K562 (cell line): ENCODE data around the gene NEK1. TPM values are rescaled to one million over a fixed set of nuclear protein-coding genes. Genes with fewer than 3 reads are reported as not detected.

Source experiments
- ATAC-seq: fragments of 200-7000 bp; cut with Tn5 transposase; 3 replicates; pipeline ENCODE4 v1.9.1; 2020; ENCODE audit warnings: moderate library complexity
- BruUV-seq: library from RNA; stranded (reverse); fragments of 400-500 nt; replicated peaks from 2 replicates; lab custom pipeline; 2021; lab: Mats Ljungman, UMichigan
- CTCF ChIA-PET: fragments of 300-600 bp; formaldehyde crosslinking; extraction: SDS; loops from one replicate; lab custom pipeline; 2021; ENCODE audit warnings: low intra/inter-chr PET ratio; lab: Yijun Ruan, JAX
- POLR2A ChIA-PET: fragments of 300-600, 350-650 bp; sonication (Branson Sonifier 250); formaldehyde crosslinking; extraction: SDS; loops from one replicate; lab custom pipeline; 2021; ENCODE audit warnings: antibody characterized with exemption, inconsistent platforms; lab: Yijun Ruan, JAX
- DNase-seq, 4 experiments: peaks; one replicate each; pipeline versions ENCODE4 v3.0.0 to v3.0.0-alpha.2; 2011 to 2018; ENCODE audit warnings: low spot score in 3 of 4, mixed read lengths in 3 of 4; ENCODE audit errors: extremely low read depth in 1 of 4
- FAIRE-seq: peaks from 2 replicates; lab custom pipeline; 2011; peaks lifted over from hg19 to GRCh38; lab: Jason Lieb, UNC
- H2AFZ ChIP-seq: 2 replicates; pipeline ENCODE4 v1.6.0; 2011; ENCODE audit warnings: low read depth, low read length, control low read depth, inconsistent platforms
- H3K27ac ChIP-seq: fragments of 200-600 bp; 3 replicates; pipeline ENCODE4 v1.8.0; 2011; ENCODE audit warnings: low read depth, mild to moderate bottlenecking, control low read depth, inconsistent platforms, low read length, moderate library complexity, mixed read lengths; ENCODE audit errors: extremely low read depth
- H3K27me3 ChIP-seq, 2 experiments: fragments of 300-600 bp in 1 of 2; 2 replicates in 1 of 2; 3 replicates in 1 of 2; pipeline versions ENCODE4 v1.6.0 to v1.8.0; 2011; ENCODE audit warnings: inconsistent platforms in 2 of 2, low read length in 2 of 2, mild to moderate bottlenecking in 1 of 2, mixed read lengths in 1 of 2, moderate library complexity in 1 of 2; ENCODE audit not compliant: control insufficient read depth in 2 of 2, insufficient read depth in 2 of 2
- H3K36me3 ChIP-seq: fragments of 300-600 bp; 3 replicates; pipeline ENCODE4 v1.8.0; 2011; ENCODE audit warnings: mild to moderate bottlenecking, low read length, inconsistent platforms; ENCODE audit not compliant: control insufficient read depth, insufficient read depth
- H3K4me1 ChIP-seq, 2 experiments: fragments of 200-600 bp in 1 of 2; replicated peaks in 1 of 2; 2 replicates in 1 of 2; 3 replicates in 1 of 2; pipeline versions ENCODE4 v1.5.1 to v1.8.0; 2011; ENCODE audit warnings: inconsistent platforms in 2 of 2, low read length in 2 of 2, mild to moderate bottlenecking in 1 of 2, mixed read lengths in 1 of 2, moderate library complexity in 1 of 2; ENCODE audit not compliant: control insufficient read depth in 2 of 2, insufficient read depth in 2 of 2
- H3K4me2 ChIP-seq: 2 replicates; pipeline ENCODE4 v1.6.1; 2011; ENCODE audit warnings: low read length, control low read depth, inconsistent platforms, mixed read lengths; ENCODE audit not compliant: insufficient read depth
- H3K4me3 ChIP-seq: fragments of 200-600 bp; sonication (generic), shearing (Covaris generic); 2 replicates; pipeline ENCODE4 v1.5.1; 2016; ENCODE audit warnings: control low read depth, inconsistent platforms
- H3K79me2 ChIP-seq: fragments of 200-600 bp; 3 replicates; pipeline ENCODE4 v1.8.0; 2011; ENCODE audit warnings: low read length, inconsistent platforms; ENCODE audit not compliant: control insufficient read depth, insufficient read depth
- H3K9ac ChIP-seq, 2 experiments: 2 replicates each; pipeline versions ENCODE4 v1.6.0 to v1.6.1; 2011; ENCODE audit warnings: low read depth in 2 of 2, low read length in 2 of 2, control low read depth in 1 of 2, inconsistent platforms in 1 of 2, mild to moderate bottlenecking in 1 of 2, mixed read lengths in 1 of 2; ENCODE audit not compliant: insufficient read depth in 1 of 2
- H3K9me1 ChIP-seq: one replicate; pipeline ENCODE4 v1.6.0; 2011; ENCODE audit warnings: inconsistent platforms, mild to moderate bottlenecking, low read length, moderate library complexity; ENCODE audit not compliant: control insufficient read depth, insufficient read depth
- H3K9me3 ChIP-seq: replicated peaks from 2 replicates; pipeline ENCODE4 v1.5.1; 2011; ENCODE audit warnings: low read depth, low read length, inconsistent platforms; ENCODE audit not compliant: control insufficient read depth, insufficient read depth
- H4K20me1 ChIP-seq: replicated peaks from 2 replicates; pipeline ENCODE4 v1.6.1; 2011; ENCODE audit warnings: low read length, inconsistent platforms, mixed read lengths; ENCODE audit not compliant: control insufficient read depth, insufficient read depth
- CBFA2T3 ChIP-seq: fragments of 450-650 bp; IDR thresholded peaks from 2 replicates; pipeline ENCODE4 v1.6.1; 2017
- ILK ChIP-seq: fragments of 450-650 bp; IDR thresholded peaks from 2 replicates; pipeline ENCODE4 v1.6.1; 2016; ENCODE audit warnings: missing genetic modification characterization, low read depth, mild to moderate bottlenecking, missing compliant biosample characterization, moderate library complexity, borderline replicate concordance
- SMARCA5 ChIP-seq: fragments of 450-650 bp; IDR thresholded peaks from 2 replicates; pipeline ENCODE4 v1.6.1; 2016
- WGBS: fragments of 100-300 bp; shearing (Covaris generic); methylation state at CpG from one replicate; pipeline ENCODE4 v1.1.6; 2016; ENCODE audit warnings: low coverage, mixed read lengths; ENCODE audit not compliant: insufficient coverage; ENCODE audit errors: missing lambda C conversion rate; 5-methylcytosine and 5-hydroxymethylcytosine counted together
- in situ Hi-C: fragments of 300-500 bp; cut with MboI; formaldehyde crosslinking; loops from 4 replicates; pipeline ENCODE4 v1.15.0; 2018; ENCODE audit warnings: inconsistent platforms, mixed read lengths
- intact Hi-C: fragments of 100-400 bp; cut with micrococcal nuclease; formaldehyde crosslinking; loops from 2 replicates; pipeline ENCODE4 v1.14.2; 2022
- polyA plus RNA-seq, 8 experiments: library from polyadenylated mRNA; depleted of rRNA in 4 of 8; stranded (reverse) in 5 of 8; unstranded in 3 of 8; fragments of >200 nt; fragmentation: Nextera tagmentation in 2 of 8; fragmentation: Illumina TruSeq in 1 of 8; extraction: Ambion mirVana in 2 of 8; extraction: Trizol in 1 of 8; gene quantifications; 2 replicates each; pipeline versions ENCODE4 v1.2.1 to v1.2.3, GENCODE V29; 2011 to 2014; ENCODE audit warnings: inconsistent platforms in 1 of 8, missing spikeins in 1 of 8
- total RNA-seq, 7 experiments: library from RNA; depleted of rRNA in 6 of 7; stranded (reverse); fragments of >200 nt in 6 of 7; fragmentation: Illumina TruSeq in 2 of 7; extraction: Trizol in 2 of 7; gene quantifications; 2 replicates each; pipeline versions ENCODE4 v1.2.1 to v1.2.3, GENCODE V29; 2011 to 2021; ENCODE audit warnings: low replicate concordance in 1 of 7
- TF ChIP-seq, protein P1 (sequence below): fragments of 450-650 bp; IDR thresholded peaks from 2 replicates; pipeline ENCODE4 v1.6.1; 2017; ENCODE audit warnings: antibody characterized with exemption, mild to moderate bottlenecking
- TF ChIP-seq, protein P2 (sequence below): fragments of 200-800 bp; sonication (Bioruptor generic); IDR thresholded peaks from 2 replicates; pipeline ENCODE4 v1.6.1; 2017; ENCODE audit warnings: missing genetic modification characterization, missing compliant biosample characterization

Gene NEK1
- total and polyA plus RNA-seq, 9 of the 15 experiments (the other 6 are each of a cell fraction or from before 2014, with no cell fraction given): 6.2 to 15.7 (median 10.3) TPM

DNA sequence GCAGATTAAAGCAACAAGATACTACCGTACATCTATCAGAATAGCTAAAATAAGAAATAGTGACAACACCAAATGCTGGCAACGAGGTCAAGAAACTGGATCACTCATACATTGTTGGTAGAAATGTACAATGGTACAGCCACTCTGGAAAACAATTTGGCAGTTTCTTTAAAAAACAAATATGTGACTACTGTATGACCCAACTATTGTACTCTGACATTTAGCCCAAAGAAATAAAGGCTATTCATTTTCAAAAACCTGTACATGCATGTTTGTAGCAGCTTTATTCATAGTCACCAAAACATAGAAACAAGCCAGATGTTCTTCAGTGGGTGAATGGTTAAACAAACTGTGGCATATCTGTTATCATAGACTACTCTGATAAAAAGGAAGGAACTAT lies 16.2 kb upstream of the NEK1 start:
- intact Hi-C loops (no loop called here), in situ Hi-C loops (no loop called here)
- H3K27me3 ChIP-seq: no peaks in the 10 kb centered on the region
- TF ChIP-seq ILK (tag) (no peak), SMARCA5 (no peak), CBFA2T3 (0 out of 2 replicates have a peak, but pooled peaks have one; percentile 3)
- TF ChIP-seq, protein P1, sequence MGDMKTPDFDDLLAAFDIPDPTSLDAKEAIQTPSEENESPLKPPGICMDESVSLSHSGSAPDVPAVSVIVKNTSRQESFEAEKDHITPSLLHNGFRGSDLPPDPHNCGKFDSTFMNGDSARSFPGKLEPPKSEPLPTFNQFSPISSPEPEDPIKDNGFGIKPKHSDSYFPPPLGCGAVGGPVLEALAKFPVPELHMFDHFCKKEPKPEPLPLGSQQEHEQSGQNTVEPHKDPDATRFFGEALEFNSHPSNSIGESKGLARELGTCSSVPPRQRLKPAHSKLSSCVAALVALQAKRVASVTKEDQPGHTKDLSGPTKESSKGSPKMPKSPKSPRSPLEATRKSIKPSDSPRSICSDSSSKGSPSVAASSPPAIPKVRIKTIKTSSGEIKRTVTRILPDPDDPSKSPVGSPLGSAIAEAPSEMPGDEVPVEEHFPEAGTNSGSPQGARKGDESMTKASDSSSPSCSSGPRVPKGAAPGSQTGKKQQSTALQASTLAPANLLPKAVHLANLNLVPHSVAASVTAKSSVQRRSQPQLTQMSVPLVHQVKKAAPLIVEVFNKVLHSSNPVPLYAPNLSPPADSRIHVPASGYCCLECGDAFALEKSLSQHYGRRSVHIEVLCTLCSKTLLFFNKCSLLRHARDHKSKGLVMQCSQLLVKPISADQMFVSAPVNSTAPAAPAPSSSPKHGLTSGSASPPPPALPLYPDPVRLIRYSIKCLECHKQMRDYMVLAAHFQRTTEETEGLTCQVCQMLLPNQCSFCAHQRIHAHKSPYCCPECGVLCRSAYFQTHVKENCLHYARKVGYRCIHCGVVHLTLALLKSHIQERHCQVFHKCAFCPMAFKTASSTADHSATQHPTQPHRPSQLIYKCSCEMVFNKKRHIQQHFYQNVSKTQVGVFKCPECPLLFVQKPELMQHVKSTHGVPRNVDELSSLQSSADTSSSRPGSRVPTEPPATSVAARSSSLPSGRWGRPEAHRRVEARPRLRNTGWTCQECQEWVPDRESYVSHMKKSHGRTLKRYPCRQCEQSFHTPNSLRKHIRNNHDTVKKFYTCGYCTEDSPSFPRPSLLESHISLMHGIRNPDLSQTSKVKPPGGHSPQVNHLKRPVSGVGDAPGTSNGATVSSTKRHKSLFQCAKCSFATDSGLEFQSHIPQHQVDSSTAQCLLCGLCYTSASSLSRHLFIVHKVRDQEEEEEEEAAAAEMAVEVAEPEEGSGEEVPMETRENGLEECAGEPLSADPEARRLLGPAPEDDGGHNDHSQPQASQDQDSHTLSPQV: 0 out of 2 replicates have a peak, but pooled peaks have one; percentile 21
- TF ChIP-seq, protein P2, sequence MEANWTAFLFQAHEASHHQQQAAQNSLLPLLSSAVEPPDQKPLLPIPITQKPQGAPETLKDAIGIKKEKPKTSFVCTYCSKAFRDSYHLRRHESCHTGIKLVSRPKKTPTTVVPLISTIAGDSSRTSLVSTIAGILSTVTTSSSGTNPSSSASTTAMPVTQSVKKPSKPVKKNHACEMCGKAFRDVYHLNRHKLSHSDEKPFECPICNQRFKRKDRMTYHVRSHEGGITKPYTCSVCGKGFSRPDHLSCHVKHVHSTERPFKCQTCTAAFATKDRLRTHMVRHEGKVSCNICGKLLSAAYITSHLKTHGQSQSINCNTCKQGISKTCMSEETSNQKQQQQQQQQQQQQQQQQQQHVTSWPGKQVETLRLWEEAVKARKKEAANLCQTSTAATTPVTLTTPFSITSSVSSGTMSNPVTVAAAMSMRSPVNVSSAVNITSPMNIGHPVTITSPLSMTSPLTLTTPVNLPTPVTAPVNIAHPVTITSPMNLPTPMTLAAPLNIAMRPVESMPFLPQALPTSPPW (CRISPR knock-in tag): no peak
- POLR2A ChIA-PET: interaction anchor here (4.9 kb wide), 1 partner anchor 31 kb away, joined by 51 read pairs; no protein-coding TSS in a partner anchor
- H3K9ac ChIP-seq: no peak overlapping the region
- no TSS peak for BruUV-seq
- CTCF ChIA-PET: no interaction called here
- no peaks in the 10 kb centered on the region for H3K9me1 ChIP-seq
- no peak overlapping the region for H3K4me2 ChIP-seq
- ATAC-seq (no peak), FAIRE-seq (peak; percentile 11), DNase-seq (no peak)
- 0 out of 2 replicates have a peak, but pooled peaks cover 7% of the 10 kb centered on the region for H4K20me1 ChIP-seq
- H3K9me3 ChIP-seq: no peaks in the 10 kb centered on the region
- peaks cover 6% of the 10 kb centered on the region; the same call in 1 of the 3 replicates for H3K36me3 ChIP-seq
- H3K27ac ChIP-seq: 0 out of 3 replicates have a peak overlapping the region, but pooled peaks have one; percentile 39
- H2AFZ ChIP-seq: no peak overlapping the region
- peaks cover 87% of the 10 kb centered on the region for H3K79me2 ChIP-seq
- no peak overlapping the region for H3K4me3 ChIP-seq
- H3K4me1 ChIP-seq: peaks cover 13 to 33% of the 10 kb centered on the region in 2 experiments
- WGBS: 70% methylated on average over 2 of the region's 2 CpGs
